Central memory CD8-positive, alpha-beta T cell (primary cell): ENCODE data around the gene ELOA2.
"Not testable (repeated sequence)": the region's sequence is repeated elsewhere in the genome, so short reads cannot be mapped to it uniquely, and the experiment has no call there.

ENCODE experiments used
- ATAC-seq: fragments of 150-1000 bp; cut with Tn5 transposase; replicated peaks from 2 replicates; pipeline ENCODE4 v1.10.0; 2022; ENCODE audit warnings: mild to moderate bottlenecking, moderate FRiP score, moderate number of reproducible peaks; ENCODE audit not compliant: poor library complexity, severe bottlenecking; ENCODE audit errors: extremely low read depth
- DNase-seq, 2 donors: peaks; one replicate each; pipeline ENCODE4 v3.0.0; 2021; ENCODE audit warnings: low spot score in 2 of 2
- H3K27ac Mint-ChIP-seq: one replicate; pipeline ENCODE4 v1.8.0; 2022; ENCODE audit warnings: low read depth, mild to moderate bottlenecking, moderate library complexity, mixed read lengths
- H3K27me3 Mint-ChIP-seq: one replicate; pipeline ENCODE4 v1.8.0; 2022; ENCODE audit warnings: mixed read lengths
- H3K36me3 Mint-ChIP-seq: one replicate; pipeline ENCODE4 v1.8.0; 2022; ENCODE audit warnings: mild to moderate bottlenecking, moderate library complexity, mixed read lengths; ENCODE audit not compliant: insufficient read depth
- H3K4me1 Mint-ChIP-seq: one replicate; pipeline ENCODE4 v1.8.0; 2022; ENCODE audit warnings: mixed read lengths
- H3K4me3 Mint-ChIP-seq: one replicate; pipeline ENCODE4 v1.8.0; 2022; ENCODE audit warnings: mild to moderate bottlenecking, moderate library complexity, mixed read lengths
- H3K9me3 Mint-ChIP-seq: one replicate; pipeline ENCODE4 v1.8.0; 2022; ENCODE audit warnings: mixed read lengths

ELOA2 gene

DNA sequence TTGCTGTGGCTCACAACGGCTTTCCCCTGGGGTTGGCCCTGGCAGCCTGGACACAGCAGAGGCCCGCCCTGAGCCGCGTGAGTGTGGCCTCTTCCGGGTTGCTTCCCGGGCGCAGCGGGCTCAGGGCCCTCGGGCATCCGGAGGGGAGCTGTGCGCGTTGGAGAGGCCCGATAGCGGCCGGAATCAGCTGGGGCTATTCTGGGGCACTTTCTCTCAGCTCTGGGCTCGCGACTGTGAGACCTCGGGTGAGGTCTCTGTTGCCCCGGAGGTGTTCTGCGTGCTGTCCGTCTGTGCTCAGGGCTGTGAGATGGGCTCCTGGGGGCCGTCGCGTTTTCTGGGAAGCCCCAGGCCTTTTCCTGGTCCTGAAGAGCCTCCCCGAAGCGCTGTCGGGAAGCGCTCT is 830 bp downstream of the ELOA2 start:
- not testable (repeated sequence) for DNase-seq, ATAC-seq, H3K9me3 Mint-ChIP-seq, H3K4me1 Mint-ChIP-seq, H3K36me3 Mint-ChIP-seq, H3K4me3 Mint-ChIP-seq, H3K27ac Mint-ChIP-seq
- peaks cover 23% of the 10 kb centered on the region for H3K27me3 Mint-ChIP-seq

DNA sequence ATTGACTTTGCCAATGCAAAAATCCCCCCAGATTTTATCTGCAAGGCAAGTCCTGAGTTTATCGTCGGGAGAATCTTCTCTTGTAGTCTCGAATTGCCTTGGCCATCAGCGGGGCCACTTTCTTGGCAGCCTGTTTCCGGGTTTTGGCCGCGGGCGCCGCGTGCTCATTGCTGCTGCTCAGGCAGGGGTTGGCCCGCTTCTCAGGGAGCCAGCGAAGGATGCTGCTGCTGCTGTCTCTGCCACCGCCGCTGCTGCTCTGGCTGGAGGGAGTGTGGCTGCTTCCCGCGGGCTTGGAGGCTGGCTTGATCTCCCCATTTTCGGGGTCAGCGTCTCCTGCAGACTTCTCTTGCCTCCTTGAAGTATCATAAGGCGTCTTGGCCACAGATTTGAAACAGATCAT is 2.5 kb downstream of the ELOA2 start:
- H3K4me1 Mint-ChIP-seq, result no peaks in the 10 kb centered on the region
- no peak for DNase-seq
- no peak overlapping the region for H3K4me3 Mint-ChIP-seq
- no peak for ATAC-seq
- no peak overlapping the region for H3K27ac Mint-ChIP-seq
- H3K27me3 Mint-ChIP-seq, result peaks cover 7% of the 10 kb centered on the region
- H3K36me3 Mint-ChIP-seq, result no peaks in the 10 kb centered on the region
- no peaks in the 10 kb centered on the region for H3K9me3 Mint-ChIP-seq

DNA sequence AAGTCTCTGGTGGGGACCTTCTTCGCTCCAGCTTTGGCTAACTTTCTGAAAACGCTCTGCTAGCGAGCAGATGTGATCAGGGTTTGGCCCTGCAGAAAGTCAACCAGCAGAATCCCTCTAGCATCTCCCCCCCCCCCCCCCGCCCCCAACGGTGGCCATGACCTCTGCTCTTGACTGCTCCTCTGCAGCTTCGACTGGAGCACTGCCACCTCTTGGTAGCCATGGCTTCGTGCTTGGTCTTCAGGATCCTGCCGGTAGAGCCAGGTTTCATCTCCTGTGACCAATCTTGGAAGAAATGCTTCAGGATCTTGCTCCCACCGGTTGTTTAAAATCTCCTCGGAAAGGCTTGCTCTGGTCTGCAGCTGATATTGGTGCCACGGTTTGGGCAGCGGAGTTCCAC is 4.5 kb downstream of the ELOA2 start:
- not testable (repeated sequence) for H3K27ac Mint-ChIP-seq, ATAC-seq, H3K4me3 Mint-ChIP-seq, H3K27me3 Mint-ChIP-seq, H3K36me3 Mint-ChIP-seq, H3K9me3 Mint-ChIP-seq, DNase-seq, H3K4me1 Mint-ChIP-seq

DNA sequence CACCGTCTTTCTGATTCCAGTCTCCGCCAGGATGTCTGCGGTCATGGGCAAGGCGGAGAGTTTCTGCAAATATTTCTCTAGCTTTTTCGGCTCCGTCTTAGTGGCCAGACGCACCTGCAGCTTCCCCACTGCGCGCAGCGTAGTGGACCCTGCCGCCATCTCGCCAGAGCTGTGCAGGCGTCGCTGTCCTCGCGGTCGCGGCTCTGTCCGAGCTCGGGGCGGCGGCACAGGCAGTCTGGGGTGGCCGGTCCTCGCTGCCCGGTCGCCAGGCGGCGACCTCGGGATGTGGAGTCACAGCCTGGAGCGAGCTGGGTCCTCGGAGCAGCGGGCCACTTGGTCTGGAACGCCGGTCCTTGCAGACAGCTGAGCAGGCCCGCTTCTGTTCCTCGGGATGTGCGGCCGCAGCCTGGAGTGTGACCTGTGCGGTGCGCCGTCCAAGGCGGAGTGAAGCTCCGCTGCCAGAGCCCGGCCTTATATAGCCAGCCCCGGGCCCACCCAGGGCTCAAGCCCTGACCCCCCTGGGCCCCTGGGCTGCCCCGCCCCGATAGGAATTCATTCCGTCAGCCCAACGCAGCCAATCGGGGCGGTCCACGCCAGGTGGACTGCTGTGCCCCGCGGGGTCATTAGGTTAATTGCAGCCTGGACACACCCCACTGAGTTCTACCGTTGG is 5.6 kb downstream of the ELOA2 start:
- DNase-seq, H3K4me3 Mint-ChIP-seq, H3K27ac Mint-ChIP-seq, H3K4me1 Mint-ChIP-seq, H3K9me3 Mint-ChIP-seq, H3K36me3 Mint-ChIP-seq, H3K27me3 Mint-ChIP-seq: not testable (repeated sequence)
- peak; percentile 4 for ATAC-seq

DNA sequence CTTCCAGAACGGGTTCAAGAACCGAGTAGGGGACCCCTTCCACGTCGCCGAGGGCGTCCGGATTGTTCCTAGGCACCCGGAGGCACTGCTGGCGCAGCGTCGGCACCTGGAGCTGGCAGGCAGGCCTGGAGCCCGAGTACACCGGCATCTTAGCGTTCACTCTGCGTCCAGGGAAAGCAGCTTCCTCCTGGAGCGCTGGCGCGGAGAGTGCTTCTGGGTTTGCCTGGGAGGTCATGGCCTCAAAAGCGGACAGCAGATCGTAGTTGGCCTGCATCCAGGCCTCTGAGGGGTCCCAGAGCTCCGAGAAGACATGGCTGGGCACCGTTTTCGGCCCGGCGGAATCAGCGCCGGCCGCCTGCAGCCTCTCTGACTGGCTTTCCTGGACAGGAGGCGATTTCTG is 6.7 kb downstream of the ELOA2 start:
- not testable (repeated sequence) for H3K4me1 Mint-ChIP-seq

DNA sequence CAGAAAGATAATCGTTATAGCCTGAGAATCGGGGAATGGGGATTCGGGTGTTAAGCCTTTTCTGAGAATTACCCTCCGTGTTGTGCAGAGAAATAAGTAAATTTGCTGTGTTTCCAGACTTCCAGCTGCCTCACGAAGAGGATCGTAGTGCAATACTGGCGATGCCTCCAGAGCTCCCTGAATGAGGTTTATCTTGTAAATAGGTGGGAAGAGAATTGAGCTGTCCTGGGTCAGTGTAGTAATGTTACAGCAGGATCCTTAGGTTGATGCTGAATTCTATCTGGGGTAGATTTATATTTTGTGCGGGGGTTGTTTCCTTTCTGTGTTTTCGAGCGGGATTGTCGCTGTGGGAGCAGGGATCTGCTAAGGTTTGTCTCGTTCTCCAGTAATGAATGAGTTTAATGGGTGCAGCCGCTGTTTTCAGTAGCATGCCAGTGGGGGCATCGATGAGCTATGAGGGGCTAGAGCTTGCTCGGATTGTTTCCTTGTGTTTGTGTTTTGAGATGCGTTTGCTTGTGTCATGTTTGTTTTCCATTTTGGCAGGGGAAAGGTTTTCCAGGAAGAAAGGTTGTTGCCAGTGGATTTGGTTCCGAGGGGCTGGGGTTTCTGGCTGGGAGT is 9.8 kb downstream of the ELOA2 start:
- not testable (repeated sequence) for H3K4me3 Mint-ChIP-seq, DNase-seq, H3K27ac Mint-ChIP-seq, H3K9me3 Mint-ChIP-seq, ATAC-seq, H3K4me1 Mint-ChIP-seq, H3K36me3 Mint-ChIP-seq, H3K27me3 Mint-ChIP-seq

More for the DNA sequence above, 6.7 kb downstream of the ELOA2 start:
- not testable (repeated sequence) for H3K4me3 Mint-ChIP-seq, ATAC-seq, H3K9me3 Mint-ChIP-seq, H3K27me3 Mint-ChIP-seq, H3K36me3 Mint-ChIP-seq, H3K27ac Mint-ChIP-seq
- peak in 1 of 2 donors; percentile 20 for DNase-seq

DNA sequence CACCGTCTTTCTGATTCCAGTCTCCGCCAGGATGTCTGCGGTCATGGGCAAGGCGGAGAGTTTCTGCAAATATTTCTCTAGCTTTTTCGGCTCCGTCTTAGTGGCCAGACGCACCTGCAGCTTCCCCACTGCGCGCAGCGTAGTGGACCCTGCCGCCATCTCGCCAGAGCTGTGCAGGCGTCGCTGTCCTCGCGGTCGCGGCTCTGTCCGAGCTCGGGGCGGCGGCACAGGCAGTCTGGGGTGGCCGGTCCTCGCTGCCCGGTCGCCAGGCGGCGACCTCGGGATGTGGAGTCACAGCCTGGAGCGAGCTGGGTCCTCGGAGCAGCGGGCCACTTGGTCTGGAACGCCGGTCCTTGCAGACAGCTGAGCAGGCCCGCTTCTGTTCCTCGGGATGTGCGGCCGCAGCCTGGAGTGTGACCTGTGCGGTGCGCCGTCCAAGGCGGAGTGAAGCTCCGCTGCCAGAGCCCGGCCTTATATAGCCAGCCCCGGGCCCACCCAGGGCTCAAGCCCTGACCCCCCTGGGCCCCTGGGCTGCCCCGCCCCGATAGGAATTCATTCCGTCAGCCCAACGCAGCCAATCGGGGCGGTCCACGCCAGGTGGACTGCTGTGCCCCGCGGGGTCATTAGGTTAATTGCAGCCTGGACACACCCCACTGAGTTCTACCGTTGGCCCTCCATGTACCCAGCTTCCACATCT is 11.5 kb downstream of the ELOA2 start:
- not testable (repeated sequence) for H3K27ac Mint-ChIP-seq, H3K9me3 Mint-ChIP-seq, H3K4me1 Mint-ChIP-seq, H3K4me3 Mint-ChIP-seq, ATAC-seq, H3K36me3 Mint-ChIP-seq, H3K27me3 Mint-ChIP-seq, DNase-seq

DNA sequence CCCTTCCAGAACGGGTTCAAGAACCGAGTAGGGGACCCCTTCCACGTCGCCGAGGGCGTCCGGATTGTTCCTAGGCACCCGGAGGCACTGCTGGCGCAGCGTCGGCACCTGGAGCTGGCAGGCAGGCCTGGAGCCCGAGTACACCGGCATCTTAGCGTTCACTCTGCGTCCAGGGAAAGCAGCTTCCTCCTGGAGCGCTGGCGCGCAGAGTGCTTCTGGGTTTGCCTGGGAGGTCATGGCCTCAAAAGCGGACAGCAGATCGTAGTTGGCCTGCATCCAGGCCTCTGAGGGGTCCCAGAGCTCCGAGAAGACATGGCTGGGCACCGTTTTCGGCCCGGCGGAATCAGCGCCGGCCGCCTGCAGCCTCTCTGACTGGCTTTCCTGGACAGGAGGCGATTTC is 12.6 kb downstream of the ELOA2 start:
- ATAC-seq, H3K9me3 Mint-ChIP-seq, H3K36me3 Mint-ChIP-seq, H3K4me3 Mint-ChIP-seq, H3K27me3 Mint-ChIP-seq, H3K27ac Mint-ChIP-seq, DNase-seq, H3K4me1 Mint-ChIP-seq: not testable (repeated sequence)

DNA sequence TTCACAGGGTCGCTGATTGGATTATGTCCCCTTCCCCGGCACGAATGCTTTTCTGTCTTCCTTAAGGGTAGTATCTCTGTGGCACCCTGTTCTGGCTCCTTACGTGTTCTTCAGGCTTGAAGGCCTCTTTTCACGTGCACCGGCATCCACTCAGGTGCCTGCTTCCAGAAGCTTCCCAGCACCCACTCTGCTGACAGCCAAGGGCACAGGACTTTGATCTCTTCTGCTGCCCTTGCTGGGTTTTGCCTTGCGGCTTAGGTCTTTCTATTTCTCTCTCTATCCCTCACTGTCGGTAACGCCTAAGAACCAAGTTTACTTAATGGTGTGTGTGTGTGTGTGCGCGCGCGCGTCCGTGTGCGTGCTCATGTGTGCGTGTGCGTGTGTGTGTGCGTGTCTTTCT is 14.7 kb downstream of the ELOA2 start:
- not testable (repeated sequence) for ATAC-seq, H3K27ac Mint-ChIP-seq, H3K4me1 Mint-ChIP-seq, H3K4me3 Mint-ChIP-seq, DNase-seq, H3K27me3 Mint-ChIP-seq, H3K9me3 Mint-ChIP-seq, H3K36me3 Mint-ChIP-seq

DNA sequence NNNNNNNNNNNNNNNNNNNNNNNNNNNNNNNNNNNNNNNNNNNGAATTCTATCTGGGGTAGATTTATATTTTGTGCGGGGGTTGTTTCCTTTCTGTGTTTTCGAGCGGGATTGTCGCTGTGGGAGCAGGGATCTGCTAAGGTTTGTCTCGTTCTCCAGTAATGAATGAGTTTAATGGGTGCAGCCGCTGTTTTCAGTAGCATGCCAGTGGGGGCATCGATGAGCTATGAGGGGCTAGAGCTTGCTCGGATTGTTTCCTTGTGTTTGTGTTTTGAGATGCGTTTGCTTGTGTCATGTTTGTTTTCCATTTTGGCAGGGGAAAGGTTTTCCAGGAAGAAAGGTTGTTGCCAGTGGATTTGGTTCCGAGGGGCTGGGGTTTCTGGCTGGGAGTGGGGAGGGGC is 15.6 kb downstream of the ELOA2 start:
- not testable (repeated sequence) for ATAC-seq, H3K27ac Mint-ChIP-seq, H3K9me3 Mint-ChIP-seq, H3K4me1 Mint-ChIP-seq, H3K27me3 Mint-ChIP-seq, H3K4me3 Mint-ChIP-seq, H3K36me3 Mint-ChIP-seq, DNase-seq
